Measurements from ENCODE around the gene SPRYD3. TPM values are rescaled to one million over a fixed set of nuclear protein-coding genes. Genes with fewer than 3 reads are reported as not detected.

Gene SPRYD3
- total RNA-seq, 1 donor: 26.8 TPM

DNA sequence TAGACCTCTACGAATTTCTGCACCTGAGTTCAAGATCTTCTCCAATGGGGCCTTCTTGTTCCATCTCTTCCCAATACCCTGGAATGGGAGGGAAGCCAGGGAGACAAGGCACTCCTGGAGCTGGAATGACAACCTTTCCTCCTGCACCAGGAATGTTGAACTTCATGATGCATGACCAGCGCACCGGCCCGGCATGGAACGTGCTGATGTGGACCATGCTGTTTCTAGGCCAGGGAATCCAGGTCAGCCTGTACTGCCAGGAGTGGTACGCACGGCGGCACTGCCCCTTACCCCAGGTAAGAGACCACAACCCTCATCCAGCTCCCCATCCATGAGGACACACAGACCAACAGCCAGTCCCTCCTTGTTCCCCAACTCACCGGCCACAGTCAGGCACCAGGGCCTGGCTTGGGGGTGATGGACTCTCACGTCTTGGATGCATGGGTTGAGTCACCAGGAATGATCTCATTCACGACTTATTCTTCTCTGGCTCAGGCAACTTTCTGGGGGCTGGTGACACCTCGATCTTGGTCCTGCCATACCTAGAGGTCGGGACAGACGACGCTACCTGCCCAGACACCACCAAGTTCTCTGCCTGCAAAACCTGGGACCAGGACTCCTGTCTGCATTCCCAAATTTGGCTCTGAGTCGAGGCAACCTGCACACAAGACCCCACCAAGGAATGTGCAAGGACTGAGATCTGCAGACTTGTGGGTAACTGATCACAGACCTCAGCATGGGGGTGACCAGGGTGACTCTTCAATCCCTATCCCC lies 44.6 kb upstream of the SPRYD3 start:
- Histone ChIP-seq H2AFZ (ENCODE audit: low read length) (peak overlapping the region; percentile 25), H3K4me3 (ENCODE audit: insufficient read depth, low read length) (no peak overlapping the region), H3K4me1 (ENCODE audit: insufficient read depth, low read length) (peaks cover 9% of the 10 kb centered on the region), H3K27ac (ENCODE audit: low read depth, low read length) (no peak overlapping the region), H4K20me1 (ENCODE audit: insufficient read depth, low read length) (no peaks in the 10 kb centered on the region), H3K9me3 (ENCODE audit: low read depth, low read length) (no peaks in the 10 kb centered on the region), H3K4me2 (ENCODE audit: insufficient read depth, low read length) (no peak overlapping the region), H3K36me3 (ENCODE audit: insufficient read depth, low read length) (no peaks in the 10 kb centered on the region), H3K27me3 (ENCODE audit: insufficient read depth, low read length) (no peaks in the 10 kb centered on the region), H3K79me2 (ENCODE audit: insufficient read depth, low read length) (no peaks in the 10 kb centered on the region)
- DNase-seq (ENCODE audit: insufficient read length, low spot score, missing footprints): peak; percentile 98
- TF ChIP-seq, protein P1, sequence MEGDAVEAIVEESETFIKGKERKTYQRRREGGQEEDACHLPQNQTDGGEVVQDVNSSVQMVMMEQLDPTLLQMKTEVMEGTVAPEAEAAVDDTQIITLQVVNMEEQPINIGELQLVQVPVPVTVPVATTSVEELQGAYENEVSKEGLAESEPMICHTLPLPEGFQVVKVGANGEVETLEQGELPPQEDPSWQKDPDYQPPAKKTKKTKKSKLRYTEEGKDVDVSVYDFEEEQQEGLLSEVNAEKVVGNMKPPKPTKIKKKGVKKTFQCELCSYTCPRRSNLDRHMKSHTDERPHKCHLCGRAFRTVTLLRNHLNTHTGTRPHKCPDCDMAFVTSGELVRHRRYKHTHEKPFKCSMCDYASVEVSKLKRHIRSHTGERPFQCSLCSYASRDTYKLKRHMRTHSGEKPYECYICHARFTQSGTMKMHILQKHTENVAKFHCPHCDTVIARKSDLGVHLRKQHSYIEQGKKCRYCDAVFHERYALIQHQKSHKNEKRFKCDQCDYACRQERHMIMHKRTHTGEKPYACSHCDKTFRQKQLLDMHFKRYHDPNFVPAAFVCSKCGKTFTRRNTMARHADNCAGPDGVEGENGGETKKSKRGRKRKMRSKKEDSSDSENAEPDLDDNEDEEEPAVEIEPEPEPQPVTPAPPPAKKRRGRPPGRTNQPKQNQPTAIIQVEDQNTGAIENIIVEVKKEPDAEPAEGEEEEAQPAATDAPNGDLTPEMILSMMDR (IDR thresholded peaks at IDR 0.05; ENCODE audit: extremely low read depth, low read depth, low read length): no peak

DNA sequence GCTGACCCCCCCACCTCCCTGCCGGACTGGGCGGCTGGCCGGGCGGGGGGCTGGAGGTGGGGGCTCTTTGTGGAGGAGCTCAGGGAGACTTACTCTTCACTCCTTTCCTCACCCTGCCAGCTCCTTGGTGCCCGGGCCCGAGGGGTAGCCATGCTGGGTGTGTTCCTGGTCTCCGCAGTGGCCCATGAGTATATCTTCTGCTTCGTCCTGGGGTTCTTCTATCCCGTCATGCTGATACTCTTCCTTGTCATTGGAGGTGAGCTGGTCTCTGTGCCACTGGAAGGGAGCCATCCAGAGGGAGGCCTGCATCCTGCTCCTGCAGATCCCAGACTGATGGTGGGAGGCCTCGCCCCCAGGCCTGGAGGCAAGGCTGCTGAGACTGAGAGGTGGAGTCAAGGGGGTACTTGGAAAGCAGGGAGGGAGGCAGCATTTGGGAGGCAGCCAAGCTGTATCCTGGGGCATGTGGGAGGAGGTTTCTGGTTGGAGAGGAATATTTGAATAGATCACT lies 43.8 kb upstream of the SPRYD3 start:
- Histone ChIP-seq H4K20me1 (ENCODE audit: insufficient read depth, low read length) (no peaks in the 10 kb centered on the region), H3K79me2 (ENCODE audit: insufficient read depth, low read length) (no peaks in the 10 kb centered on the region), H3K4me3 (ENCODE audit: insufficient read depth, low read length) (no peak overlapping the region), H2AFZ (ENCODE audit: low read length) (peak overlapping the region; percentile 25), H3K27me3 (ENCODE audit: insufficient read depth, low read length) (no peaks in the 10 kb centered on the region), H3K9me3 (ENCODE audit: low read depth, low read length) (no peaks in the 10 kb centered on the region), H3K4me1 (ENCODE audit: insufficient read depth, low read length) (peaks cover 9% of the 10 kb centered on the region), H3K36me3 (ENCODE audit: insufficient read depth, low read length) (no peaks in the 10 kb centered on the region), H3K27ac (ENCODE audit: low read depth, low read length) (no peak overlapping the region), H3K4me2 (ENCODE audit: insufficient read depth, low read length) (no peak overlapping the region)
- peak; percentile 66 for DNase-seq (ENCODE audit: insufficient read length, low spot score, missing footprints)
- TF ChIP-seq, protein P1 (IDR thresholded peaks at IDR 0.05; ENCODE audit: extremely low read depth, low read depth, low read length): no peak

DNA sequence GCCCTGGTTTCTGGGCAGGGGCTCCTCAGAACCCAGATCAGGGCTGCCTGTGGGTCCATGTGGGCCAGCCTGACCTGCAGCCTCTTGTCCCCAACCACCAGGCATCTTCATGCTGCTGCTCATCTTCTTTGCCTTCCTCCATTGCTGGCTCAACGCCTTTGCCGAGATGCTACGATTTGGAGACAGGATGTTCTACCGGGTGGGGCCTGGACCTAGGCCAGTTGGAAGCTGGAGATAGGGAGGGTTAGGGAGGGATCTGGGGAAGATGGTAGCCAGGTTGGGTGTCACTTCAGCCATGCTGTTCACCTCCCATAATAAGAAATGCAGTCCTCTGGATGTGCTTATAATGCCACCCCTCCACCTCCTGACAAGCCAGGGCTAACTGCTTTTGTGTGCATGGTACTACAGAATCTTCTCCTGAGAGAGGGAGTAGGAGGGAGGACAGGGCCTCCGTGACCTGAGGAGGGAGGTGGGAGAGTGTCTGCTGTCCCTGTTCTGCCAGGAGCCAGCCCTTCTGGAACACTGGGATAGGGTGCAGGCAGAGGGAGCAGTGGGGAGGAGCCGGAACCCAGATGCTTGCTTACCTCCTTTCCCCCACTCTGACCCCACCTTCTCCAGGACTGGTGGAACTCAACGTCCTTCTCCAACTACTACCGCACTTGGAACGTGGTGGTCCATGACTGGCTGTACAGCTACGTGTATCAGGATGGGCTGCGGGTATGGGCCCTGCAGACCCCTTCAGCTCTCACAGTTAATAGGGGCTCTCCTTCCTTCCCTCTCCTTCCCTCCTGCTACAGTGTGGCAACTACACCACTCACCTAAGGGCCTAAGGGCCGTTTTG lies 41.7 kb upstream of the SPRYD3 start:
- Histone ChIP-seq H3K27me3 (ENCODE audit: insufficient read depth, low read length) (no peaks in the 10 kb centered on the region), H3K4me1 (ENCODE audit: insufficient read depth, low read length) (peaks cover 9% of the 10 kb centered on the region), H3K27ac (ENCODE audit: low read depth, low read length) (no peak overlapping the region), H3K79me2 (ENCODE audit: insufficient read depth, low read length) (no peaks in the 10 kb centered on the region), H3K4me2 (ENCODE audit: insufficient read depth, low read length) (no peak overlapping the region), H4K20me1 (ENCODE audit: insufficient read depth, low read length) (no peaks in the 10 kb centered on the region), H3K4me3 (ENCODE audit: insufficient read depth, low read length) (no peak overlapping the region), H2AFZ (ENCODE audit: low read length) (no peak overlapping the region), H3K9me3 (ENCODE audit: low read depth, low read length) (no peaks in the 10 kb centered on the region), H3K36me3 (ENCODE audit: insufficient read depth, low read length) (no peaks in the 10 kb centered on the region)
- peak; percentile 73 for DNase-seq (ENCODE audit: insufficient read length, low spot score, missing footprints)
- TF ChIP-seq, protein P1 (IDR thresholded peaks at IDR 0.05; ENCODE audit: extremely low read depth, low read depth, low read length): no peak

Data from osteoblast (primary cell).